Stimulated activated CD4-positive, alpha-beta T cell treated with anti-CD3 and anti-CD28 coated beads, TNF-alpha, amount 100 ng/mL, for 4 hours (primary cell): ENCODE measurements around the gene HMG20A.
"Not testable (repeated sequence)": the region's sequence is repeated elsewhere in the genome, so short reads cannot be mapped to it uniquely, and the experiment has no call there.

Source experiments
- DNase-seq, 3 experiments: peaks; one replicate each; pipeline ENCODE4 v3.0.0-alpha.2; 2020; ENCODE audit warnings: low read depth in 3 of 3

HMG20A gene

DNA sequence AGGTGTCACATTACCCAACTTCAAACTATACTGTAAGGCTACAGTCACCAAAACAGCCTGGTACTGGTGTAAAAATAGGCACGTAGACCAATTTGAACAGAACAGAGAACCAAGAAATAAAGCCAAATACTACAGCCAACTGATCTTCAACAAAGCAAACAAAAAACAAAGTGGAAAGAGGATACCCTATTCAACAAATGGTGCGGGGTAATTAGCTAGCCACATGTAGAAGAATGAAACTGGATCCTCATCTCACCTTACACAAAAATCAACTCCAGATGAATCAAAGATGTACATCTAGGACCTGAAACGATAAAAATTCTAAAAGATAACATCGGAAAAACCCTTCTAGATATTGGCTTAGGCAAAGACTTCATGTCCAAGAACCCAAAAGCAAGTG, 13.8 kb upstream of the HMG20A start:
- no peak for DNase-seq

DNA sequence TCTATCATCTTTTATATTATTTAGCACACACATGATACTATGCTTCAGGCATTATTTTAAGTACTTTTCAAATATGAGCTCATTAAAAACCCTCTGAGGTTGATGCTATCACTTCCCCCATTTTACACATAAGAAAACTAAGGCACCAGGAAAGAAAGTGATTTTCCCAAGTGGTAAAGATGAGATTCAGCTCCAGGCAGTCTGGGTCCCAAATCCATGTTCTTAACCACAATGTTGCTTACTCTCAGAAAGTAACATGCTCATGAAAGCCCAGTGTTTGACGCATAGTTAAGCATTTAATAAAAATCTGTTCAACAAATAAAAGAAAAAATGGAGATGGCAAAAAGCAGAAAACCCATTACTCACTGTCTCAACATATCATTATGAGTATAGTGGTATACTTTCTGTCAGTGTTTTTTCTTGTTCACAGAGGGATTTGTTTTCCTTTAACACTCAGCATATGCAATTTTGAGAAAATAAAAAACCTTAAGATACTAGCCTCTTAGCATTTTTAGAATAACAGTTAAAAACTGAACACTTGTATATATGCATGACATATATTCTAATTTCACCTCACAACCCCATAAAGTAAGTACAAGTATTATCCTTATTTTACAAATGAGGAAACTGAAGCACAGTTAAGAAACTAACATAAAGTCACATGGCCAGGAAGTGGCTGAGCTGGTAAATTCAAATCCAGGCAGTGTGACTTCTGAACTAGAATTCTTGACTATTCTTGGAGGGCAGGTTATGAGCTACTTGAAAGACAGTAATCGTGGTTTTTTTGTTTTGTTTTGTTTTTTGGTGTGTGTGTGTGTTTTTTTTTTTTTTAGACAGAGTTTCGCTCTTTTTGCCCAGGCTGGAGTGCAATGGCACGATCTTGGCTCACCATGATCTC, 11.2 kb upstream of the HMG20A start:
- DNase-seq: no peak

DNA sequence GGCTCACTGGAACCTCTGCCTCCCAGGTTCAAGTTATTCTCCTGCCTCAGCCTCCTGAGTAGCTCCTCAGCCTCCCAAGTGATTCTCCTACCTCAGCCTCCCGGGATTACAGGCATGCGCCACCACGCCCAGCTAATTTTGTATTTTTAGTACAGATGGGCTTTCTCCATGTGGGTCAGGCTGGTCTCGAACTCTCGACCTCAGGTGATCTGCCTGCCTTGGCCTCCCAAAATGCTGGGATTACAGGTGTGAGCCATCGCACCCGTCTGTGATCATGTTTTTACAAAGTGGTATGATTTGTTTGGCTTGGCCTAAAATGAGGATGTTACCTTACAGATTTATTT, 10.6 kb upstream of the HMG20A start:
- DNase-seq: not testable (repeated sequence)

DNA sequence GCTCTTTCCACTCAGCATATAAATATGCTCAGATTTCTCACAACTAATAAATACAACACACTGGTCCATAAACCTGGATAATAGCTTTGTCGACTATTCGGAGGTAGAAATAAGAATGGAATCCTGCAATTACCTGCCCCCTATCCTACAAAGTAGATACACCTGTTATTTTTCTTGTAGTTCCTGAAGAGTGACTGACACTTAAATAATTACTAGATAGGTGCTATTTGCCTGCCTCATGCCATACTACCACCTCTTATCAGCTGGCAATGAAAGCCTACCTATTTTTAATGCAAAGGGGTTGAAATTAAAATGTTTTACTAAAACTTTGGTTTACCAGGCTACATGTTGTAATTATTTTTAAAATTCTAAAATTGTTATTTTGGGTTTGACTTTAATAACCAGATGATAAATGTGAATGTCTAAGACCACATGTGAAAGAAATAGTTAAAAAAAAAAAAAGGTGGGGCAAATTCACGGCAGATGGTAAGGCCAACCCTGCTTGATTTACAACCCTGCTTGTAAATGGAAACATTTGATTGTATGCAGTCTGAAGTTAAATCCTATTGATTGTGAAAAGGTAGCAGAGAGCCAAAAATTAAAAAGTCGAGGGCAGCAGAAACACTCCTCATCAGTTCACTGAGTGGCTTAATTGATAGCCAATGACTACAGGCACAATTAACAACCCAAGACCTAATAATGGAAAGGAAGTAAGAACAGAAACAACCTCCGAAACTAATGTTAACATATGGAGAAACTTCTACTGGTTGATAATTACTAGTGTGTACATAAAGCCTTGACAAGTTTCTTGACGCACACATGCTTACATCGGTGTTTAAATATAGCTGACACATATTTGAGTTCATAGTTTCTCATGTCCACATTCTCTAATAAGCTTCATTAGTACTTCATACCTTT, 9.7 kb upstream of the HMG20A start:
- DNase-seq: no peak

DNA sequence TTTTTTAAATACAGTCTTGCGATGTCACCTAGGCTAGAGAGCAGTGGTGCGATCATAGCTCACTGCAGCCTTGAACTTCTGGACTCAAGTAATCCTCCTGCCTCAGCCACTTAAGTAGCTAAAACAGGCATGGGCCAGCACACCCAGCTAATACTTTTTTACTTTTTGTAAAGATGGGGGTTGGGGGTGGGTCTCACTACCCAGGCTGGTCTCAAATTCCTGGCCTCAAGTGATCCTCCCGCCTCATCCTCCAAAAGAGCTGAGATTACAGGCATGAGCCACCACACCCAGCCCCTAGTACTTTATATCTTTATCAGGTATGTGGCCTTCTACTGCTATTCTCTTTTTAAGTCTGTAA, 9.1 kb upstream of the HMG20A start:
- no peak for DNase-seq

DNA sequence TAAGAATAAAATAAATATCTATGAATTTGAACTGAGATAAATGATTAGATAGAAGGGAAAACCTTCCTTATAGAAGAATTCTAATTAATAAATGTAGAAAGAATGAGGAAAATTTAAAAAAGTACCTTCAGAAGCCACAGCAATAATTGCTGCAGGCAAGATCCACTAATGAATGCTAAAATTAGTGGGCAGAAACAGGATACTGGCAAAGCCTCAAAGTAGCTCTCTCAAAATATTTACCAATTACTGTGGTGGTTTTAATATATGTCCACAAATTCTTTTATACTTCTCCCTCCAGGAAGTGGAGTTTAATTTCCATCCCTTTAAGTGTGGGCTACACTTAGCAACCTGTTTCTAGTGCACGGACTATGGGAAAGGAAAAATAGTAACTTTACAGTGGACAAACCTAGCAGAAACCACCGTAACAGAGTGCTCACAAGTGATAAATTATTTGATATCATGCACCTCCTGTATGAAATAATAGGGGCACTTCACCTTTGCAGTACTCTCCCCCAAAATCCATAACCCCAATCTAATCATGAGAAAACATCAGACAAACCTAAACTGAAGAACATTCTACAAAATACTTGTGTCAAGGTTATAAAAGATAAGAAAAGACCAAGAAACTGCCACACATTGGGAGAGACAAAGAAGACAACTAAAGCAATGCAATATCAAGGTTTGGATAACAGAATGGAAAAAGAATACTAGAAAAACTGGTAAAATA, 7.6 kb upstream of the HMG20A start:
- no peak for DNase-seq

DNA sequence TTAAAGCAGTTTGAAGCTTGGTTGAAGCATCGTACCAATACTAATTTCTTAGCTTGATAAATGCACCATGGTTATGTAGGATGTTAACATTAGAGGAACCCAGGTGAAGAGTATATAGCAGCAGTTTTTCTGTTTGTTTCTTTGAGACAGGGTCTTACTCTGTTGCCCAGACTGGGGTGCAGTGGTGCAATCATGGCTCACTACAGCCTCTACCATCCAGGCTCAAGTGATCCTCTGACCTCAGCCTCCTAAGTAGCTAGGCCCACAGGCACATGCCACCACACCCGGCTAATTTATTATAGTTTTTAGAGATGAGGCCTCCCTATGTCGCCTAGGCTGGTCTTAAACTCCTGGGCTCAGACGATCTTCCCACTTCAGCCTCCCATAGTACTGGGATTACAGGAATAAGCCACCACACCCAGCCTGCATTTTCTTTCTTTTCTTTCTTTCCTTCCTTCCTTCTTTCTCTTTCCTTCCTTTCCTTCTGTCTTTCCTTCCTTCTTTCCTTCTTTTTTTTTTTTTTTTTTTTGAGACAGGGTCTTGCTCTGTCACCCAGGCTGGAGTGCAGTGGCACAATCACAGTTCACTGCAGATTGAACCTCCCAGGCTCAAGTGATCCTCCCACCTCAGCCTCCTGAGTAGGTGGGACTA, 6.9 kb upstream of the HMG20A start:
- no peak for DNase-seq

DNA sequence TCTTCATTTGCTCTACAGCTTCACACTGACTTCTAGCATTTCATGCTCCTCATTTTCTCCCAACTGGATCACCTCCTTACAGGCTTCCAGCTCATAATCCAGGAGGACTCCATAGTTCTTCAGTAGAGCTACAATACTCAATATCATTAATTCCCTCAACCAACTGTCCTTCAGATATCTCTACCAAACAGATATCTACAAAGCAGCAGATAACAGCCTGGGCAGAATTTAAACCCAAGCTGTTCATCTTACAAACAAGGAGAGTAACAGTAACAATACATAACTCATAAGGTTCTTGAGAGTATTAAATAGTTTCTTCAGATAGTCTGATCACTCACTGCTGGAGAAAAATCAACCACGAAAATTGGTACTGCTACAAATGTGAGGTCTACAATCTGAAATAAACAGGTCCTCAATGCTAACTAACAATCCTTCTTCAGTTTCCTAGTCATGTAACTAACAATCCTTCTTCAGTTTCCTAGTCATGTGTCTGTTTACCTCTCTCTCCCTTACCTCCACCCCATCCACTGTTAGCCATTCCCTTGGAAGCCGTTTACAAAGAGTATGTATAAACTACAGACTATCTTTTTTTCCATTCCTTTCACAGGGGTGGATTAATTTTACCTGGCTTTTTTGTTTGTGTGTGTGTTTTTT, 5.8 kb upstream of the HMG20A start:
- no peak for DNase-seq

DNA sequence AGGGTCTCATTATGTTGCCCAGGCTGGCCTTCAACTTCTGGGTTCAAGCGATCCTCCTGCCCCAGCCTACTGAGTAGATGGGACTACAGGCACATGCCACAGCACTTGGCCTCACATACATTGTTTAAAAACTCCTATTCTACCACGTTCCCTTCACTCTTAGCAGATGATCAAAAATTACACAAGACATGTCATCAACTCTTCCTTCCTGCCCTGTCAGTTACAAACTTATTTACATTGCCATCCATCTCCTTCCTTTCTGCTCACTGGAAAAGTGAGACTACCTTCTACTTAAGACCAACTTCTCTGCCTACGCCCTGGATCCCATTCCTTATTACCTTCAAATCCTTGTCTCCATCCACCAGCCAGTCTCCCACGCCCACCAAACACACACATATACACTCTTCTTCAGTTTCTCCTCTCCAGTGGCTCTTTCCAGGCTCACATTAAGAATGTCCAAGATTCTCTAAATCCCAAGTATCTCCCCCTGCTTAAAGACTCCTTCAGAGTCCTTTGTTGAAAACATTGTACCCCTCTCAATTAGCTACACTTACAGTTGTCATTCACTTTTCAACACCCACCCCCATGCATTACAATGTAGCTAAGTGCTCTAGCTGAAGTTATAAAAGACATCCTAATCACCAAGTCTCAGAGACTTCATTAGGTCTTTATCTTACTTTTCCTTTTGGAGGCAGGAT, 5.1 kb upstream of the HMG20A start:
- DNase-seq: no peak

DNA sequence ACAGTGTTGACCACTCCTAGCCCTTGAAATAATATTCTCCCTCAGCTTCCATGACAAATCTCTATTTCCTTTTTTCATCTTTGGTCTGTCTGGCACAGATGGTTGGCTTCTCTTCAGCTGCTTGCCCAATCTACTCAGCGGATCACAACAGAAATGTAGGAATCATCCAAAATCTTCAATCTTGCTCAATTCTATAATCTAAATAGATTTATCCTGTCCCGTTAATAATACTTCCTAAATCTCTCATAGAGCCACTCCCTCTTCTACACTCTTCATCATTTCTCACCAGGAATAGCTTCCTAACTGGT, 4.6 kb upstream of the HMG20A start:
- no peak for DNase-seq

DNA sequence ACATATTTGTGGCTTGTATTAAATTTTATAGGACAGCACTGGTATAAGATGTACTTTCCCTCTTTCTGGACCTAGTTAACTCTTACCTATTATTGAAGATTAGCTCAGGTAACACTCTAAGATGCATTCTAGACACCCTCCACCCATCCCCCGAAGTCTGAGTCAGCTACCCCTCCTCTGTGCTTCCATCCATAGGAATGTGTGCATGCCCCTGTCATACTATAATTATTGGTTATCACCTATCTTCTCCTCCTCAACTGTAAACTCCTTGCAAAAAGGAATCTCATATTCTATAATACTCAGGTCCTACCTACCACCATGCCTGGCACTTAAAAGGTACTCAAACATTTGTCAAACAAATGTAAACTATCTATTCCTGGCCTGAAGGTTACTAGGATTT, 3.7 kb upstream of the HMG20A start:
- no peak for DNase-seq

DNA sequence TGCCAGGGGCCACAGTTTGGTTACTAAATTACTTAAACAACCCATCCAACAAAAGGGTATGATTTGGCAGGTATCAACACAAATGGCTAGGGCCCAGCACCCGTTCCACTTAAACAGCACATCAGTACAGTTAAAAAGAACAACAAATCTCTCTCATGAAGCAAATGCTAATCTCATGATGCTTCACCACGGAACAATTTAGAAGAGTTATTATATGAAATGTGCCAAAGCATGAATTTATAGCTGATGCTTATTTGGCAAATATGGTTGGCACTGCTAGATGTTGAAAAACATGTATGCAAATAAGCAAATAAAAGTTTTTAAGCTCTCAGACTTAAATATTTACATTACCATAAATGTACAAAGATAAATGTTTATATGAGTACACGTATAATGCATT, 3.1 kb upstream of the HMG20A start:
- DNase-seq: no peak

DNA sequence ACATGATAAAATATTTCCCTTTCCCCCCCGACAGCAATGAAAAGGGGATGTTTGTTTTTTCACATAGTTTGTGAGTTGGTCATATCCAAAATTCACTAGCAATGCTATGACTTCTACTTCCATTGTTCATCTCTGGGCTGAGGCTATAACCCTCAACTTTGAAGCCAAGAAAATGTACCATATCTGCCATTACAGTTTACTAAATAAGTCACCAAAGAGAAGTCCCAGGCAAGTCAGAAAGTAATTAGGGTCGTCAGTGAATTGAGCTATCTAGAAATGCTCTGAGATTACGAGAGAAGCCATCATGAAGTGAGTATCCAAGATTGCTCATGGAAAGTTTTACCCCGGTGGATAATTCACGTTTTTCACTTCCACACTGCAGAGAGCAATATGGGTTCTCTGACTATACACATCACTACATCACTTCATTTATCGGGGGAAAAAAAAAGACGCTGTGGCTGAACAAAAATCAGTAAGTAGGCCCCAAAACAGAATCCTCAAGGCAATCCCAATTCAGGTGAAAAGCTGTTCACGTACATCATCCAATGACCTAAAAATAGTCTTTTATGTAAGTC, 2.2 kb upstream of the HMG20A start:
- DNase-seq: no peak

DNA sequence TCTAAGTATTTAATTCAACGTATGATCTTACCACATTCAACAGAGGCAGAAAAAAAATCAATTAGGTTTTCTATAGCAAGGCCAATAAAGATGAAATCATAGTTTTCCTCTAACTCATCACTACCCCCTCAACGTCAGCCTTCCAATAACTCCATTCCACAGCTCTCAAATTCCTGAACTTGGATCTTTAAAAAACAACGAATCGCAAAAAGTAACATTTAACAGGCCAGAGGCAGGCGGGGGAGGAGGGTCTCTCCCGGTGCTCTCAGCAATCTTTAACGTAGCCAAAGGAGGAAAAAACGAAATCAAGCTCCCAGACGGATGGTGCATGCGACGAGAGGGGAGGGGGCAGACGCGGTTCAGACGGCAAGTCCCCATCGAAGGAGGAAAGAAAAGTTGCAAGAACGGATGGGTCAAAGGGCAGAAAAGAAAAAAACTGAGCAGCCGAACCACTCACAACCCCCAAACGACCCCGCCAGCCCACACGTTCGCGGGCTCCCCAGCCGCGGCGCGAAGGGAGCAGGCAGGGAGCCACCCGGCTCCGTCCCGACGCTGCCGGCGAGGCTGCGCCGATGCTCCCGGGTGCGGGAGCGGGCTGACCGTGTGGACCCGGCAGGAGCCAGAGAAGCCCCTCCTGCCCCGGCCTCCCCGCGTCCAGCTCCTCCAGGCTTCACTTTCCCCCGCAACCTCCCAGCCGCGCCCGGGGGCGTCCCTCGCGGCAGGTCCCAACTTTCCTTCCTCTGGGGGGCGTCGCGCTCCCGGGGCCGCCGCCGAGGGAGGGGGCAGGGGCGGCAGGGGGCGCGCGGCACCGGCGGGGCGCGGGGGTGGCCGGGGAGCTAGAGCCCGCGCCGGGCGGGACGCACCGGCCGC, 1.5 kb upstream of the HMG20A start:
- DNase-seq: peak; percentile 35 to 53 (median 39)

DNA sequence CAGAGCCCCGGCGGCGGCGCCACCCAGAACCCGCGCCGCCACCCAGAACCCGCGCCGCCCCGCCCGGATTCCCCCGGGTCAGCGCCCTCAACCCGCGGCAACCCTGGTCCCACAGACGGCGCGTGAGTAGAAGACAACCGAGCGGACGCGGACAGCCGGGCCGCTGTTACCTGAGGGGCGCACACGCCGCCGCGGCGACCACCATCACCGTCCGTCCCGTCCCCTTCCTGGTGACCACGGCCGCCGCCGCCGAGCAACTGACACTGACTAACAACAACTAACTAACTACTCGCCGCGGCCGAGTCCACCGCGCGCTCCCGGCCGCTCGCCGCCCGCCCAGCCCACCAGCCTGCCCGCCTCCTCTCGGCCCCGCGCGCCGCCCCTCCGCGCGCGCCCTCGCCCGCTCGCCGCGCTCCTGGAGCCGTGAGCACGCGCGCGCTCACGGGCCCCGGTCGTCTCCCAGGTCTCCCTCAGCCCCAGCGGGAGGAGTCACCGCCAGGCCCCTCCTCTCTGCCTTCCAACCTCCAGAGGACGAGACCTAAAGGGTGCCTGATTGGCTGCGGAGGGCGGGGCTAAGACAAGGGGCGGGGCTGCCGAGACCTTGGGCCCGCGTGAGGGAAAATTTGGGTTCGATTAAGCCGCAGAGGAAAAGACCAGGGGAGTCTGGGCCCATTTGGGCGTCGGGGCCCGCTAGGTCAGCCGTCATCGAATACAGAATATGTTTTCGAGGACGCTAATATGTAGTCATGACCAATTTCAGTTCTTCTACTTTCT, 665 bp upstream of the HMG20A start, which contains the start of gene PEAK1:
Gene PEAK1 (minus strand): TSS at position 269 of the 774 bp plus-strand sequence. CDS start 238,178 bp downstream, outside the sequence.
- DNase-seq: peak; percentile 99

DNA sequence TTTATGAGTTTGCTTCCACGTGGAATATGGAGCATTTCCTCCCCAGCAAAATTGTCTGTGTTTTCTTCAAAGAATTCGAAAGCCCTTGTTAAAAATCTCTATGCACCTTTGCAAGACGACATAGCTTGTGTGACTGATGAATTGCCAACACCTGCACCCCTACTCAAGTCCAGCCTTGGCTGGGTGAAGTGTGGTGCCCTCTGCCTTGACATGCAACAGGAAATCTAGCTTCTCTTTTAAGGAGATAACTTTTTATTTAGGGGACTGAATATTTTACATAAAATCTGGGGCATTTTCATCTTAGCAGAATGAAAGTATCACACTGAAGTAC, 647 bp downstream of the HMG20A start:
- no peak for DNase-seq

DNA sequence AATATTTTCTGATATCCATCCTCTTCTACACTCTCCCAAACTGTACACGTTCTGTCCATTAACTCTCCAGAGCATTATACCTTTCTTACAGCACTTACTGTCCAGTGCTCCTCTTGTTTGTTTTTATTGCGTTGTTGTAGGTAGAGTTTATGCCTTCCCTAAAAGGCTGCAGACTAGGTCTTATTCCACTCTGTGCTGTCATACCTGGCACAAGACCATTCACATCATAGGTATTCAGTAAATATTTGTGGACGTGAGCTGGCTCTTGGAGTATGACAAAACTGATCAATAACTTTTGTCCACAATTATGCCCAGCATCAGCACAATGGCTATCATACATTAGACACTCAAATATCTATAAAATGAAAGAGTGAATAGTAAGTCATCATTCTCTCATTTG, 4.4 kb downstream of the HMG20A start:
- DNase-seq: no peak

DNA sequence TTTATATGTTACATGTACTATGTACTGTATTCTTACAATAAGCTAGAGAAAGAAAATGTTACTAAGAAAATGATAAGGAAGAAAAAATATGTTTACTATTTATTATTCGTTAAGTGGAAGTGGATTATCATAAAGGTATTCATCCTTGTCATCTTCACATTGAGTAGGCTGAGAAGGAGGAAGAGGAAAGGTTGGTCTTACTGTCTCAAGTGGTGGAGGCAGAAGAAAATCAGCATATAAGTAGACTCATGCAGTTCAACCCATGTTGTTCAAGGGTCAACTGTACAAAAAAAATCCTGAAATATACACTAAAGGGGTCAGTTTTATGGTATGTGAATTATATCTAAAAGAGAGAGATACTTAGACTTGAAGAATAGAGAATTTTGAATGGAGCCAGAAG, 5.7 kb downstream of the HMG20A start:
- no peak for DNase-seq

DNA sequence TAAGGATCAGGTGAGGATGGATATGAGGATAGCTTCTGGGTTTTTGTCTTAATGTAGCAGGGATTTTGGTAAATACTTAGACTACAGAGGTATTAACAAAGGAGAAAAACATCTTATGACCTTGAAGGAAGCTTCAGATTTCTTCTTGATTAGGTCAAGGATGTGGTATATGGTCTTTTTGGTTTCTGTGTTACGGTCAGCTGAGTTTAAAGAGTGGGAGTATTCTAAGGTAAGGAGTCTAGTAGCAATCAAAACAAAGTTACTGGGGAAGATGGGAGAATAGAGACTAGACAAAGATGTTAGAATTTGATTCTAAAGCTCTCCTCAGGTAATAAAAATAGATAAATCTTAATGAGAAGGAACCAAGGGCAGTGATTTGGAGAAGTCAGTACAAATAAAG, 6.2 kb downstream of the HMG20A start:
- no peak for DNase-seq
